OCI-LY3 (cell line): ENCODE measurements around the gene MTHFD1L.

ENCODE experiments used
- H2AFZ ChIP-seq: fragments of 200-600, 300-600 bp; shearing (Covaris generic); 2 replicates; pipeline ENCODE4 v1.6.0; 2014; ENCODE audit warnings: antibody characterized with exemption, low read depth, low read length
- H3K27ac ChIP-seq: fragments of 200-600, 300-600 bp; sonication (generic); 2 replicates; pipeline ENCODE4 v1.5.1; 2014; ENCODE audit warnings: mild to moderate bottlenecking, low read length, moderate library complexity, mixed read lengths
- H3K27me3 ChIP-seq: fragments of 200-600, 300-600 bp; sonication (generic); 2 replicates; pipeline ENCODE4 v1.6.1; 2014; ENCODE audit warnings: low read depth, low read length, mixed read lengths
- H3K36me3 ChIP-seq: fragments of 200-600, 300-600 bp; sonication (generic); replicated peaks from 2 replicates; pipeline ENCODE3; 2014; ENCODE audit warnings: low read depth, low read length, mixed read lengths
- H3K4me1 ChIP-seq: fragments of 300-600, 200-600 bp; sonication (generic); 2 replicates; pipeline ENCODE4 v1.6.1; 2014; ENCODE audit warnings: low read length, mixed read lengths
- H3K4me2 ChIP-seq: fragments of 200-600, 300-600 bp; sonication (generic); 2 replicates; pipeline ENCODE4 v1.6.1; 2014; ENCODE audit warnings: low read length, mixed read lengths
- H3K4me3 ChIP-seq: fragments of 300-600, 200-600 bp; sonication (generic); 2 replicates; pipeline ENCODE4 v1.5.1; 2014; ENCODE audit warnings: antibody characterized with exemption, mild to moderate bottlenecking, low read length, moderate library complexity
- H3K79me2 ChIP-seq: fragments of 300-600, 200-600 bp; shearing (Covaris generic); 2 replicates; pipeline ENCODE4 v1.6.1; 2014; ENCODE audit warnings: mild to moderate bottlenecking, low read length, mixed read lengths
- H3K9ac ChIP-seq: fragments of 300-600, 200-600 bp; shearing (Covaris generic); 2 replicates; pipeline ENCODE4 v1.6.0; 2014; ENCODE audit warnings: mild to moderate bottlenecking, low read length, moderate library complexity
- H3K9me3 ChIP-seq: fragments of 200-600, 300-600 bp; shearing (Covaris generic); 2 replicates; pipeline ENCODE4 v1.6.1; 2014; ENCODE audit warnings: low read length, mixed read lengths; ENCODE audit not compliant: insufficient read depth
- H4K20me1 ChIP-seq: fragments of 200-600, 300-600 bp; sonication (generic); 2 replicates; pipeline ENCODE4 v1.6.1; 2016; ENCODE audit warnings: low read length, mixed read lengths; ENCODE audit not compliant: insufficient read depth
- EZH2phosphoT487 ChIP-seq: fragments of 200-600 bp; shearing (Covaris generic); IDR thresholded peaks from 2 replicates; pipeline ENCODE4 v1.6.1; 2018; ENCODE audit warnings: antibody characterized with exemption, mixed run types, low read depth
- TF ChIP-seq, protein P1 (sequence below): fragments of 200-600, 300-600 bp; sonication (generic); IDR thresholded peaks from 2 replicates; pipeline ENCODE4 v1.5.1; 2014; ENCODE audit warnings: antibody characterized with exemption, low read length, low read depth

Gene MTHFD1L

GRCh38 chr6:151067684-151068596 is 202.4 kb downstream of the MTHFD1L start:
- Histone ChIP-seq H3K4me3 (no peak overlapping the region), H3K4me1 (peaks cover 2% of the 10 kb centered on the region), H3K36me3 (no peaks in the 10 kb centered on the region), H2AFZ (no peak overlapping the region), H4K20me1 (no peaks in the 10 kb centered on the region), H3K79me2 (no peaks in the 10 kb centered on the region), H3K9ac (no peak overlapping the region), H3K27ac (no peak overlapping the region), H3K27me3 (no peaks in the 10 kb centered on the region), H3K9me3 (no peaks in the 10 kb centered on the region), H3K4me2 (no peak overlapping the region)
- no peak for TF ChIP-seq EZH2phosphoT487
- TF ChIP-seq, protein P1, sequence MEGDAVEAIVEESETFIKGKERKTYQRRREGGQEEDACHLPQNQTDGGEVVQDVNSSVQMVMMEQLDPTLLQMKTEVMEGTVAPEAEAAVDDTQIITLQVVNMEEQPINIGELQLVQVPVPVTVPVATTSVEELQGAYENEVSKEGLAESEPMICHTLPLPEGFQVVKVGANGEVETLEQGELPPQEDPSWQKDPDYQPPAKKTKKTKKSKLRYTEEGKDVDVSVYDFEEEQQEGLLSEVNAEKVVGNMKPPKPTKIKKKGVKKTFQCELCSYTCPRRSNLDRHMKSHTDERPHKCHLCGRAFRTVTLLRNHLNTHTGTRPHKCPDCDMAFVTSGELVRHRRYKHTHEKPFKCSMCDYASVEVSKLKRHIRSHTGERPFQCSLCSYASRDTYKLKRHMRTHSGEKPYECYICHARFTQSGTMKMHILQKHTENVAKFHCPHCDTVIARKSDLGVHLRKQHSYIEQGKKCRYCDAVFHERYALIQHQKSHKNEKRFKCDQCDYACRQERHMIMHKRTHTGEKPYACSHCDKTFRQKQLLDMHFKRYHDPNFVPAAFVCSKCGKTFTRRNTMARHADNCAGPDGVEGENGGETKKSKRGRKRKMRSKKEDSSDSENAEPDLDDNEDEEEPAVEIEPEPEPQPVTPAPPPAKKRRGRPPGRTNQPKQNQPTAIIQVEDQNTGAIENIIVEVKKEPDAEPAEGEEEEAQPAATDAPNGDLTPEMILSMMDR: no peak

DNA sequence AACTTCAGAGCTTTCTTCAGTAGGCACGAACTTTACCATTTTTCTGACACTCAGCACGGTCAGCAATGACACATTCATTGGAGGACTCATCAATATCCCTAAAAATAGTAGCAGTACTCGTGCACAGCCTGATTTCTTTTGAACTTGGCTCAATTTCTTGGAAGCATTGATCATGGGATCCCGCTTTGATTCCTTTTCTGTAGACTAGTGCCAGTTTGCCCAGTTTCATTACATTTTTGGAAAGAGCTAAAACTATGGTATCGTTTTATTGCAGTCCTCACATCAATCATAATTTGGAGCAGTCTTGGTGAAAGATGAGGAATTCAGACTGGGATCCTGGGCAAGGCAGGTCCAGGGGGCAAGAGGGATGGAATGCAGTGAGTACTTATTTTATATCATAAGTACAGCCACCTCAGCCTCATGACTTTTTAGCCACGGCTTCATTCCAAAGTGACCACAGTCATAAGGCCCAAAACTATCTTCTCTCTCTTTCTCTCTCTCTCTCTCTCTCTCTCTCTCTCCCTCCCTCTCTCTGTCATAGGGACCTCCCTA is 203.3 kb downstream of the MTHFD1L start:
- Histone ChIP-seq H3K9ac (no peak overlapping the region), H3K27me3 (no peaks in the 10 kb centered on the region), H3K79me2 (no peaks in the 10 kb centered on the region), H3K9me3 (no peaks in the 10 kb centered on the region), H3K4me1 (peaks cover 11% of the 10 kb centered on the region), H3K36me3 (no peaks in the 10 kb centered on the region), H3K4me2 (no peak overlapping the region), H3K4me3 (no peak overlapping the region), H2AFZ (no peak overlapping the region), H3K27ac (no peak overlapping the region), H4K20me1 (no peaks in the 10 kb centered on the region)
- TF ChIP-seq, protein P1: no peak
- no peak for TF ChIP-seq EZH2phosphoT487

- H3K79me2 ChIP-seq: no peaks in the 10 kb centered on the region
- no peak for TF ChIP-seq EZH2phosphoT487
- TF ChIP-seq, protein P1: no peak
- no peak overlapping the region for H2AFZ ChIP-seq
- peaks cover 13% of the 10 kb centered on the region for H3K4me1 ChIP-seq
- H4K20me1 ChIP-seq: no peaks in the 10 kb centered on the region
- no peak overlapping the region for H3K4me3 ChIP-seq
- no peak overlapping the region for H3K4me2 ChIP-seq
- H3K9ac ChIP-seq: no peak overlapping the region
- H3K36me3 ChIP-seq: peaks cover 7% of the 10 kb centered on the region
- no peaks in the 10 kb centered on the region for H3K27me3 ChIP-seq
- no peak overlapping the region for H3K27ac ChIP-seq
- H3K9me3 ChIP-seq: no peaks in the 10 kb centered on the region
Measured at GRCh38 chr6:151069641-151070040, 204.1 kb downstream of the MTHFD1L start.

DNA sequence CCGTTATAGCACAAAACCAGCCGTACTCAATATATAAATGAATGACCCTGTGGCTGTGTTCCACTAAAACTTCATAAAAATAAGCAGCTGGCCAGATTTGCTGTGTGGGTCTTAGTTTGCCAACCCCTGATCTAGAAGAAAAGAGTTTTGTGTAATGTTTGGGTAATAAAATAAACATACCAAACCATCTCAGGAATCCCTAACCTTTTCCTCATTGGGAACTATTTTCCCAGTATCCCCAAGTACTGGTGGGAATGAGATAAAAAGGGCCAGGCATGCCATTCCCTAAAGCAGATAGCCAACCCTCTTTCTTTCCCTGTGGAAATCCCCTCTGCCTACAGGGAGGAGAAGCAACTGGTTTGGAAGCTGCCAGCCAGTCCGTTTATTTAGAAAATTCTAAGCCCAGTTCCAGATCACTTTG is 205.1 kb downstream of the MTHFD1L start:
- H3K4me1 ChIP-seq: peaks cover 13% of the 10 kb centered on the region

More for the DNA sequence above, 205.1 kb downstream of the MTHFD1L start:
- H3K9ac ChIP-seq: no peak overlapping the region
- TF ChIP-seq EZH2phosphoT487: no peak
- TF ChIP-seq, protein P1: no peak
- no peaks in the 10 kb centered on the region for H4K20me1 ChIP-seq
- H3K27ac ChIP-seq: no peak overlapping the region
- no peak overlapping the region for H3K4me3 ChIP-seq
- no peaks in the 10 kb centered on the region for H3K79me2 ChIP-seq
- peaks cover 14% of the 10 kb centered on the region for H3K36me3 ChIP-seq
- no peak overlapping the region for H3K4me2 ChIP-seq
- H3K27me3 ChIP-seq: no peaks in the 10 kb centered on the region
- H2AFZ ChIP-seq: no peak overlapping the region
- no peaks in the 10 kb centered on the region for H3K9me3 ChIP-seq
